PFSK-1 (cell line): Measurements from ENCODE around the gene MORN1.

Experiments
- FOXP2 ChIP-seq: optimal IDR thresholded peaks from 2 replicates; pipeline ENCODE3; 2011; ENCODE audit warnings: borderline replicate concordance, control low read depth, inconsistent platforms; ENCODE audit not compliant: insufficient read depth; ENCODE audit errors: extremely low read length, extremely low read depth
- POLR2AphosphoS5 ChIP-seq: IDR thresholded peaks from 2 replicates; pipeline ENCODE4 v1.6.1; 2012; ENCODE audit warnings: low read depth, mild to moderate bottlenecking, control low read depth, low read length, moderate library complexity
- SIN3A ChIP-seq: IDR thresholded peaks from 2 replicates; pipeline ENCODE4 v1.6.1; 2012; ENCODE audit warnings: mild to moderate bottlenecking, low read length, moderate library complexity, borderline replicate concordance; ENCODE audit not compliant: insufficient read depth
- TAF1 ChIP-seq: IDR thresholded peaks from 2 replicates; pipeline ENCODE4 v1.6.1; 2012; ENCODE audit warnings: low read length, control low read depth, borderline replicate concordance; ENCODE audit not compliant: insufficient read depth
- TF ChIP-seq, protein P1 (sequence below), 2 experiments: IDR thresholded peaks; 2 replicates each; pipeline versions ENCODE4 v1.6.1 to v1.8.0; 2011 to 2012; ENCODE audit warnings: low read depth in 2 of 2, low read length in 2 of 2, control low read depth in 1 of 2, inconsistent platforms in 1 of 2, mild to moderate bottlenecking in 1 of 2, moderate library complexity in 1 of 2; ENCODE audit not compliant: insufficient read depth in 1 of 2

The MORN1 gene

DNA sequence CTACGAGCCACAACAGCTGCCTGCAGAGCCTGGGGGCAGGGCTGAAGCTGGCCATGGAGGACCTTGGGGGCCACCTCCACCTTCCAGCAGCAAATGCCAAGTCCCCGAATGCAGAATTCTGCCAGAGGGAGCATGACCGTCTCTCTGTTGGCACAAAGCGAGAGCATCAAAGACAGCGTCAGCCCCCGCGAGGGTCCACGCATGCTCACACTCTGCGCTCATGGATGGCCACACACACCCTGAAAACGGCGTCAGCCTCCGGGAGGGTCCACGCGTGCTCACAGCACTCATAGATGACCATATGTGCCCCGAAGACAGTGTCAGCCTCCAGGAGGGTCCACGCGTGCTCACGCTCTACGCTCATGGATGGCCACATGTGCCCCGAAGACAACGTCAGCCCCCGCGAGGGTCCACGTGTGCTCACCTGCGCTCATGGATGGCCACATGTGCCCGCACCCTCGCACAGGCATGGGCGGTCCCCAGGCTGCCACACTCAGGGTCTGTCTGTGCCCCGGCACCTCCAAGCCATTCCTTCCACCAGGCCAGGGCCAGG is 46.5 kb downstream of the MORN1 start:
- TF ChIP-seq FOXP2 (no peak), TAF1 (no peak), POLR2AphosphoS5 (no peak), SIN3A (no peak)
- TF ChIP-seq, protein P1, sequence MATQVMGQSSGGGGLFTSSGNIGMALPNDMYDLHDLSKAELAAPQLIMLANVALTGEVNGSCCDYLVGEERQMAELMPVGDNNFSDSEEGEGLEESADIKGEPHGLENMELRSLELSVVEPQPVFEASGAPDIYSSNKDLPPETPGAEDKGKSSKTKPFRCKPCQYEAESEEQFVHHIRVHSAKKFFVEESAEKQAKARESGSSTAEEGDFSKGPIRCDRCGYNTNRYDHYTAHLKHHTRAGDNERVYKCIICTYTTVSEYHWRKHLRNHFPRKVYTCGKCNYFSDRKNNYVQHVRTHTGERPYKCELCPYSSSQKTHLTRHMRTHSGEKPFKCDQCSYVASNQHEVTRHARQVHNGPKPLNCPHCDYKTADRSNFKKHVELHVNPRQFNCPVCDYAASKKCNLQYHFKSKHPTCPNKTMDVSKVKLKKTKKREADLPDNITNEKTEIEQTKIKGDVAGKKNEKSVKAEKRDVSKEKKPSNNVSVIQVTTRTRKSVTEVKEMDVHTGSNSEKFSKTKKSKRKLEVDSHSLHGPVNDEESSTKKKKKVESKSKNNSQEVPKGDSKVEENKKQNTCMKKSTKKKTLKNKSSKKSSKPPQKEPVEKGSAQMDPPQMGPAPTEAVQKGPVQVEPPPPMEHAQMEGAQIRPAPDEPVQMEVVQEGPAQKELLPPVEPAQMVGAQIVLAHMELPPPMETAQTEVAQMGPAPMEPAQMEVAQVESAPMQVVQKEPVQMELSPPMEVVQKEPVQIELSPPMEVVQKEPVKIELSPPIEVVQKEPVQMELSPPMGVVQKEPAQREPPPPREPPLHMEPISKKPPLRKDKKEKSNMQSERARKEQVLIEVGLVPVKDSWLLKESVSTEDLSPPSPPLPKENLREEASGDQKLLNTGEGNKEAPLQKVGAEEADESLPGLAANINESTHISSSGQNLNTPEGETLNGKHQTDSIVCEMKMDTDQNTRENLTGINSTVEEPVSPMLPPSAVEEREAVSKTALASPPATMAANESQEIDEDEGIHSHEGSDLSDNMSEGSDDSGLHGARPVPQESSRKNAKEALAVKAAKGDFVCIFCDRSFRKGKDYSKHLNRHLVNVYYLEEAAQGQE (IDR thresholded peaks at IDR 0.05; ENCODE audit: insufficient read depth in 1 of 2, low read depth in 2 of 2, low read length in 2 of 2), result no peak

DNA sequence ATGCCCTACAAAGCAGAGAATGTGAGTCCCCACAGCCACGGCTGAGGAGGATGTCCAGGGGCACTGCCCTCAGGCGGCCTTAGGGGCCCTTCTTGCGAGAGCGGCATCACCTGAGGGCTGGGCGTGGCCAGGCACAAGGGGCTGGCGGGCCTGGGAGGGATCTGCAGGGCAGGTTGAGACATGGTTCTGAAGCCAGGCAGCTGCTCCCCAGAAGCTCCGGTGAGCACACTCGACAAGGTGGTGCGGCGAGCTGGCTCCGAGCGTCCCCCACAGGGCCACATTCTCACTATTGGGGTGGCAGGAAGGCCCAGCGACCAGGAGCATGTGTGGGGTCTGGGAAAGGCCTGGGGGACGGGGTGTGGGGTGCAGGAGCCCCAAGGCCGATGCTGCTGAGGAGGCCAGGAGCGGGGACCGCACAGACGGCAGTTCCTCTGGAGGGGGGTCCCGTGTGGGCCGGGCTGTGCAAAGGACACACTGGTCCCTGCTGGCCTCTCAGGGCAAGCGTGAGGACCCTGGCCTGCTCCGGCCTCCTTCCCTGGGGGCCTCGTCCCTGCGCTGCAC is 47.2 kb downstream of the MORN1 start:
- TF ChIP-seq SIN3A (no peak), POLR2AphosphoS5 (no peak), FOXP2 (no peak), TAF1 (no peak)
- TF ChIP-seq, protein P1 (IDR thresholded peaks at IDR 0.05; ENCODE audit: insufficient read depth in 1 of 2, low read depth in 2 of 2, low read length in 2 of 2), result no peak

DNA sequence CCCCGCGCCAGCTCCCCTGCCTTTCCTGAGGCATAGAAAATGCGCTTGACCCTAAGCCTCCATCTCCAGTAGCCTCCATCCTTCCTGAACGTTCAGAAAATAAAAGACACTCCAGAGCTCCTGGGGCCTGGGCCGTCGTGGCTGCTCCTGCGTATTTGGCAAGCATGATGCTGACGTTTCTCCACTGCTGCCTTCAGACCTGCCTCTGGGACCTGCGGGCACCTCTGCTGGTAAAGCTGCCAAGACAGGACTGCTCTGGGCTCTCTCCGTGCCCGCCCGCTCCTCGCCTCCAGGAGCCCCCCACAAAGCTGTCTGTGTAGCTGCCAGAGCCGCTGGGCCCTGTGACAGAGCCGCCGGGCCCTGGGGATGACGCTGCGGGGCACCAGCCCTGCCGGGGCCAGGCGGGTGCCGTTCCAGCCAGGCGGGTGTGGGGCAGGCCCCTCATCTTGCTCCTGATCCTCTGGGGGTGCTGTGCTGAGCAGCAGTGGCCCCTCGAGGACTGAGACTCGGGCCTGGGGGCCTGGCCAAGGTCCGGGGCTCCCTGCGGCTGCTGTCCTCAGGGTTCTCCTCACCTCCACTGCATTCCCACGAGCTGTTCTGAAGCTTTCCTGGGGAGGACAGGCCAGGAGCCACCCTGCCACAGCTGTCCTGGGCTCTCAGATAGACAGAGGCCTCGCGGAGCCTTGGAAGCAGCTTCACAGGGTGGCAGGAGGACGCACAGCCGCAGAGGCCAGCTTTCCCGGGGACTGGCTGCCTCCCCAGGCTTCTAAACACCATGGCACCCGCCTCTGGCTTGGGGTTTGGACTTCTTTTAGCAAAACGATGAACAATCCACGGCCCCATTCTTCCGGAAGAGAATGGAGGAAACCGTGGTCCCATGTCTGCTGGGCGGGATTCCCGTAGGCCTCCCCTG is 48.1 kb downstream of the MORN1 start:
- TF ChIP-seq, protein P1 (IDR thresholded peaks at IDR 0.05; ENCODE audit: insufficient read depth in 1 of 2, low read depth in 2 of 2, low read length in 2 of 2), result no peak
- TF ChIP-seq POLR2AphosphoS5 (no peak), FOXP2 (no peak), SIN3A (no peak), TAF1 (no peak)

DNA sequence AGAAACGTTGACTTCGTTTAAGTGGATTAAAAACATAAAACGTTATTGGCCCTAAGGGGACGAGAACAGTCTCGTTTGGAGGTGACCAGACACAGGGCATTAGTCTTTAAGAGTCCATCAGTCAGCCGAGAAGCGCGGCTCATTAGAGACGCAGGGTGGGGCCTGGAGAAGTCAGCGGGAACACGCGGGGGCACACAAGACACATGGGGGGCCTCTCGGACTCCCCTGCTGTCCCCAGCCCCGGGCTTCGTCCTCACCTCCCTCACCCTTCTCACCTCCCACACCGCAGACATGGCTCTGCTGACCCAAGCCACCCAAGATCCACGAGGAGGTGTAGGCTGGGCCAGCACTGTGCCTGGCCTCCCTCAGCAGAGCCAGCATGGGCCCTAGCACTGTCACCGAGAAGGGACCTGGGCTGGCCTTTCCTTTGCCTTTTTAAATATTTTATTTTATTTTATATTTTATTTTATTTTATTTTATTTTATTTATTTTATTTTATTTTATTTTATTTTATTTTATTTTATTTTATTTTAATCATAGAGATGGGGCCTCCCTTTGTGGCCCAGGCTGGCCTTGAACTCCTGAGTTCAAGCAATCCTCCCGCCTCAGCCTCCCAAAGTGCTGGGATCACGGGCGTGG is 48.9 kb downstream of the MORN1 start:
- no peak for TF ChIP-seq TAF1
- no peak for TF ChIP-seq FOXP2
- no peak for TF ChIP-seq POLR2AphosphoS5
- TF ChIP-seq, protein P1 (IDR thresholded peaks at IDR 0.05; ENCODE audit: insufficient read depth in 1 of 2, low read depth in 2 of 2, low read length in 2 of 2), result no peak
- no peak for TF ChIP-seq SIN3A
